Myocyte (in vitro differentiated cells): ENCODE data around the gene FERMT1. TPM values are rescaled to one million over a fixed set of nuclear protein-coding genes. Genes with fewer than 3 reads are reported as not detected.
"Not testable (repeated sequence)": the region's sequence is repeated elsewhere in the genome, so short reads cannot be mapped to it uniquely, and the experiment has no call there.

Experiments used
- DNase-seq: peaks from one replicate; pipeline ENCODE4 v3.0.0-alpha.2; 2012; ENCODE audit warnings: low read depth
- total RNA-seq: library from RNA; depleted of rRNA; stranded (reverse); fragments of >200 nt; gene quantifications from 2 replicates; pipeline ENCODE4 v1.2.3, GENCODE V29; 2014

FERMT1 gene
- total RNA-seq, 1 donor from 2014 or later, result 5.2 TPM

DNA sequence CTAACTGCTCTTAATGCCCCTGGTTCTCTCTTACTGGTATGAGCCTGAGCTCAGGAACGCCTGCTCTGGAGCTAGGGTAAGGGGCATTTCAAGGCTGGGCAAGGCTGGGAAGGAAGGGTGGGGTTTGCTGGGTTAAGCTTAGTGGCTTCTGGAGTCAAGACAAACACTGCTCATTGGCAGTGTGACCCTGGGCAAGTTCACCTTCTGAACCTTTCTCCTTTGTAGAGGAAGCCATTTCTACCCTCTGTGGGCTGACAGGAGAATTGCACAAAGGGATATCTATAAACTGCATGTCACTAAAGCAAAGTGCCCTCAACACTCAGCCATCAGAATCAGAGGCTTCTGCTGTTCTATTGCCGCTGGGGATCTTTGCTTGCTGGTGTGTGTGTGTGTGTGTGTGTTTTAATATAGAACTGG lies 48.7 kb downstream of the FERMT1 start:
- peak; percentile 71 for DNase-seq

DNA sequence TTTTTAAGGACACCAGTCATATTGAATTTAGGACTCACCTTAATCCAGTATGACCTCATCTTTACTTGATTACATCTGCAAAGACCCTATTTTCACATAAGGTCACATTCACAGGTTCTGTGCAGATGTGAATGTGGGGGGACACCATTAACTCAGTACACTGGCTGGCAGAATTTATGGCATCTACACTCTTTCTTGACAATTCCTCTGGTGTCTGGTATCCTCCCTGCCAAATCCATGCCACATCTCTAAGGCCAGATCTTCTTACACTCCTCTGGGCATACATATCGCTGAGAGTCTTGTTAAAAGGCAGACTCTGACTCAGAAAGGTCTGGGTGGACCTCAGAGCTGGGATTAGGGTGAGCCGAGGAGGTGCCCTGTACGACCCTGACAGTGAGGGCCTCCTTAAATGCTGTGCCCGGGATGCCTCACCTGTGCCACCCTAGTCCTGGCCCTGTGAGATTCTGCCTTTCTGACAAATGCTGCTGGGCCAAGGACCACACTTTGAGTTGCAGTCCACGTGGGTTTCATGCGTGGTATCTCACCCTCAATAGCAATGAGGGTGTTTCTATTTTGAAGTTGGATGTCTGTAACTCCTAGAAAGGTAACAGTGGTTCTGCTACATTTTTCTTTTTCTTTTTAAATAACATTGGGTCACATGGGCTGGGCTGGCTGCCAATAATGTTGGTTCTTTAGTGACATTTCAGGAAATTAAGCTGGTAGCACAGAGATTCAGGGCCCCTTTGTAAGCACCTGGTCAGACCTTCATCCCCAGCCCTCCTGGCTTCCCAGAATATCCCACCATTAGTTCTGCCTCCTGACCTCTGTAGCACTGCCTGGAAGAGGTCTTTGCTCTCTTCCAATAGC lies 51.8 kb downstream of the FERMT1 start:
- DNase-seq, result no peak

DNA sequence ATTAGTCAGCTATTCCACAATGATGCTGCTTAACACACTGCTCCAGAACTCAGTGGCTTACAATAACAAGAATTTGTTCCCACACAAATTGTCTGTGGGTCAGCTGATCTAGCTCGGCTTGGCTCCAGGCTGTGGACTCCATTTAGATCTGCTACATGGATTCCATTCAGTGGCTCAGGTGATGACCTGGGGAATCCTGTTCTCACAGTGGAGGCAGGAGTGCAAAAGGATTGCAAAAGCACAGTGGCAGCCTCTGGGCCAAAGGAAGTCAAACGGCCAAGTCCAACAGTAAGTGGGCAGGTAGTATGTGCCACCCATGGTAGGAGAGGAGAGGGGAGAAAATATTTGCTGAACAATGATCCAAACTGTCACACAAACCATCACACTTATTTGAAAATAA lies 53.2 kb downstream of the FERMT1 start:
- no peak for DNase-seq

DNA sequence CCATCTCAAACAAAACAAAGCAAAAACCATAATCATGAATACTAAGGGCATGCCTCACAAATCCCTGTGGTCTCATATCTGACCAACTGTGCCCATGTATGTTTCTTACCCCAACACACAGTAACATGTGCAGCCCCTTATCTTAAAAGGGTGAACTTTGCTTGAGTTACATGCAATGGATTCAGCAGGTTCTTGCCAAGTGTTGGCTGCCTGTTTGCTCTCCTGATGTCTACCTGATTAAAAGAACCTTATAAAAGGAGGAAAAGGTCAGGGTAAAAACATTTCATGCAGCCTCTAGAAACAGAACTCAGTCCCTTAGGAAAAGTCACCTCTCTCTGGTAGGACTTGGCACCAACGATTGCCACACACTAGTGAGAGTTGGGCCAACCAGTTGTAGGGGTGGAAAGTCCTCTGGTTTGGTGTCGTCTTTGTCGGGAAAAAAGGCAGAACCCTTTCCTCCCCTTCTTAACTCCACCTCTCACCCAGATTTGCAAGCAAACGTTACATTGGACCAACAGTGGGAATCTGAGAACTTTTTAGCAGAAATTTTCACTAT lies 55.0 kb downstream of the FERMT1 start:
- DNase-seq, result no peak

DNA sequence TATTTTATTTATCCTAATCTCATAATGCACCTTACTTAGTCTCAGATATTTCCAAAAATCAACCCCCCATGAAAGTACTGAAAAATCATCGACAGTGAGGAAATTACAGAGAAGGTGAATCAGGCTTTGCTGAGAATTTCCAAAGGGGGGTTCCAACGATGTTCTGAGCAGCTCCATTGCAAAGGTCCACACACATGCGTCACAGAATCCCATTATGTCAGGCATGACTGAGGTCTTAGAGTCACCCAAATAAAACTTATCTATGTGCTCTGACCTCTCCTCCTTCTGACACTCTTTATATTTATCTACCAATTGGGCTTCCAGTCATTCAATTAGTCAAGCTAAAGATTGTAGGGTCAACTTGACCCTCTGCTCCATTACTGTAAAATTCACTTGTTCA lies 56.2 kb downstream of the FERMT1 start:
- no peak for DNase-seq

DNA sequence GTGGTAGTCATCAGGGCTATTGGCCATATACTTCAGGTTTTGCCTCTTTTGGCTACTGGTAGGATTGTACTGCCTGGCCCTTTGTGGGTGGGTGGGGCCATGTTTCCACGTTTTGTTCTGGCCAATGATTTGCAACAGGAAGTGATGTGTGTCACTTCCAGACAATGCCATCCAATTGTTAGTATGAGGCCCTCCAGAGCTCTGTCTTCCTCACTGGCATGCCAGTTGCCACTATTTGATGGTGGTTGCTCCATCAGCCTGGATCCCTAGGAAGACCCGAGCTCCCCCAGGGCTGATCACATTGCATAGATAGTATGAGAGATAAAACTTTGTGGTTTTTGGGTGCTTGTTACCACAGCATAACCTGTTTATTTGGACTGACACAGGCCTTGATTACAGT lies 61.3 kb downstream of the FERMT1 start:
- no peak for DNase-seq

DNA sequence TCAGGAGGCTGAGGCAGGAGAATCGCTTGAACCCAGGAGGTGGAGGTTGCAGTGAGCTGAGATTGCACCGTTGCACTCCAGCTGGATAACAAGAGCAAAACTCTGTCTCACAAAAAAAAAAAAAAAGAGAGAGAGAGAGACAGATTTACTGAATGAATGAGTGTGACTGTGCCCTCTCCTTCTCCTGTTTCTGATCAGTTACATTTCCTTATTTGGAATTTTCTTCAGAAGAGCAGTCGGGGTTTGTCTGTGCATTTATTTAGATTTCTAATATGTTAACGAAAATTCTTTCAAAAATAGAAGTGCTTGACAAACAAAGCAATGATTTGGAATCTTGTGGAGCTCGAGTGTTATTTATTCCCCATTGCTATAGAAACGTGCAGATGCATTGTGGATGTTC lies 62.6 kb downstream of the FERMT1 start:
- no peak for DNase-seq

DNA sequence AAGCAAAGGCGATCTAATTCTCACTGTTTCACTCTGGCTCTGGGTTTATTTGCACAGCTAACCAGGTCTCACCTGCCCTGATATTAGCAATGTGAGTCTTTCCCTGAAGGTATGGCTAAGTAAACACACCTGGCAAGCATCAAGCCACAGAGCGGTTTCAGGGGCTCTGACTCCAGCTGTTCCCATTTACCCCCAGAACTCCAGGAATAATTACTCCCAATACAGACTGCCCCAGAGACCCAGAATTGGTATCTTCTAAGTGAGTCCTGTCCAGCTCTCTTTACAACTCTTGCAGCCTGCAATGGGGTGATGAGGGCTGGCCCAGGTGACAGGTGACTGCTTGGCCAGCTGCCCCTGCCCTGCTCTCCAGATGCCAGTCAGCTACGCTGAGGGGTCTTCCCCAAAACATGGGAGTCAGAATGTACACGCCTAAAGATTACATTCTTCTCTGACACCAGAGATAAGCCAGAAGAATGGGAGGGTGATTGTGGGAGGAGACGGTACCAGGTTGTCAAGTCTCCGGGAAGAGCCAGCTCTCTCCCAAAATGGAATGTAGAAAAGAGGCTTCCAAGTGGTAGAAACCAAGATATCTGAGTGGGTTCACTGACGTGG lies 64.0 kb downstream of the FERMT1 start:
- DNase-seq, result no peak

DNA sequence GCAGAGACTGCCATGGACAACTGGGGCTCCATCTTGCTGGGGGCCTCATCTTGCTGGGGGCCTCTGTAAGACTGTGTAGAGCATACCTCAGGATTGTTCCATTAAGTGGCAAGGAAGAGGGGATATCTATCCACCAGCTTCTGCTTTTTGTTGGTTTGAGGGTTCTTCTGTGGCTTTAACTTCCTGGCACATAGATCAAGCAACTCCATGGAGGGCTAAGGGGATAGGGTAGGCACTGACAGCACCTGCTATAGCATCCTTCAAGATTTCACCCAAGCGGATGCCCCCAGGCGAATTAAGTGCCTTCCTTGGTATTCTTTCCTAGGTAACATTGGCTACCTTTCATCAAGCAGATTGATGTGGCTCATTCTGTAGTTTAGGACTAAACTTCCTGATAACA lies 65.1 kb downstream of the FERMT1 start:
- no peak for DNase-seq

DNA sequence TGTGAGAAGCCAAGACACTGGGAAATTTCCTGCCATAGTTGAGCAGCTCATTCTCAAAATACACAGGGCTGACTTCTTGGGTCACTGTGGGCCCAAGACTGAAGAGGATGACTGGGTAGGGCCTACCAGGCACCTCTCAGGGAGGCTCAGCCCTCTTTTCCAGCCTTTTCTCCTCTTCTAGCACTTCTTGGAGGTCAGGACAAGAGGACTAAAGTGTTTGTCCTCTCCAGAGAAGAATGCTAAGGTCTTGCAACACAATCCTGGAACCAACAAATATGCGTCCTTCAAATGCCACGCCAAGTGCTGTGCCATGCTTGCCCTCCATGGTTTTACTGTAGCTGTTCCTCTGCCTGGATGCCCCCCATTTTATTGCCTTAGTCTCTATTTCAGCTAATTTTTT lies 65.7 kb downstream of the FERMT1 start:
- DNase-seq, result no peak

DNA sequence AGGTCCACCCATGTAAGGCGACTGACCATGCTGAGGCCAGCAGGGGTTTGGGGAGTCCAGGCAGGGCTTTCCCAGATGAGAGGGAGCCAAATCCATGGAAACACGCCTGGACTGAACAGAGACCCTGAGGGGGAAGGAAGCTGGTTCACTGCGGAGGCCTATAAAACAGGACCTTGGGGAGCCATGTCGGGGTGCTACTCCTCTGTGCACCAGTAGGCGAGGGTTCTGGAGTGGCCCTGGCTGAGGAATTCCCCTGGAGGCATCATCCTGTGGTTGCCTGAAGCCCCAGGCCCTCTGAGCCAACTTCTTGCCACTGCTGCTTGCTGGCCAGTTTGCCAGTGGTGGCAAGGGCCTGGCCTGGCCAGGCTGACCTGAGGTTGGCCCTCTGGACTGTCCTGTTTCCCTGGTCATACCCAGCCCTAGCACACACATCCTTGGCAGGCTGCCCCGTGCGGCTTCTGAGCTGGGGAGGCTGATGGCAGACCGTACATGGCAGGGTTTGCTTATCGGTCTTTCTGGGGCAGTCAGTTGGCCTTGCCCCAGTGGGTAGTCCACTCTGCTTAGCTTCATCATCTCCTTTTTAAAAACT lies 66.8 kb downstream of the FERMT1 start:
- DNase-seq, result no peak

DNA sequence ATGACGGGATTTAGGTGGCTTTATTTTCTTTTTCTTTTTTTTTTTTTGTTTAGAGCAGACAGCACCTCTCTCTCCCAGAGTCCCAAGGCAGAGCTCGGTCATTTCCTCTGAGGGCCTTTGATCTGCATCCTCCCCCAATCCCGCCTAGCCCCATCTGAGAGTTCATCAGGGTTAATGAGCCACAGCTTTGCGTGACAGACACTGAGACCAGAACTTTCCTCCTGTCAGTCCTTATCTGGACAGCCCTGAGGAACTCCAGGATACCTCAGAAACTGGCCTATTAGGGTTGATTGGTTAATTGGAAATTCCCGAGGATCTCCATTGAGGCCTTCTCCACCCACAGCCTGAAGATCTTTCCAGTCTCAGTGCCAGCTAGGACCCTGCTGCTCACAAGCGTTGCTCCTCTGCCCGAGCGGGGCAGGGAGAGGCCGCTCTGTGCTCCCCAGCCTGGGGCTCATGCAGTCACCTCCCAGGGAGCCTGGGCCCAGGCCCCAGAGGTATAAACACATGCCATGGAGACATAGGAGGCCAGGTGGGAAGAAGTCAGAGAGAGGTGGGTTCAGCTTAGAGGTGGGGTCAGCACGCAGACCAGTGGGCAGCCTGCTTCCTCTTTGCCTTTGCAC lies 67.6 kb downstream of the FERMT1 start:
- DNase-seq, result no peak

DNA sequence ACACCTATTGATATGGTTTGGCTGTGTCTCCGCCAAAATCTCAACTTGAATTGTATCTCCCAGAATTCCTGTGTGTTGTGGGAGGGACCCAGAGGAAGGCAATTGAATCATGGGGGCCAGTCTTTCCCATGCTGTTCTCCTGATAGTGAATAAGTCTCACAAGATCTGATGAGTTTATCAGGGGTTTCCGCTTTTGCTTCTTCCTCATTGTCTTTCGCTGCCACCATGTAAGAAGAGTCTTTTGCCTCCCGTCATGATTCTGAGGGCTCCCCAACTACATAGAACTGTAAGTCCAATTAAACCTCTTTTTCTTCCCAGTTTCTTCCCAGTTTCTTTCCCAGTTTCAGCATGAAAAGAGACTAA lies 68.2 kb downstream of the FERMT1 start:
- DNase-seq, result not testable (repeated sequence)

DNA sequence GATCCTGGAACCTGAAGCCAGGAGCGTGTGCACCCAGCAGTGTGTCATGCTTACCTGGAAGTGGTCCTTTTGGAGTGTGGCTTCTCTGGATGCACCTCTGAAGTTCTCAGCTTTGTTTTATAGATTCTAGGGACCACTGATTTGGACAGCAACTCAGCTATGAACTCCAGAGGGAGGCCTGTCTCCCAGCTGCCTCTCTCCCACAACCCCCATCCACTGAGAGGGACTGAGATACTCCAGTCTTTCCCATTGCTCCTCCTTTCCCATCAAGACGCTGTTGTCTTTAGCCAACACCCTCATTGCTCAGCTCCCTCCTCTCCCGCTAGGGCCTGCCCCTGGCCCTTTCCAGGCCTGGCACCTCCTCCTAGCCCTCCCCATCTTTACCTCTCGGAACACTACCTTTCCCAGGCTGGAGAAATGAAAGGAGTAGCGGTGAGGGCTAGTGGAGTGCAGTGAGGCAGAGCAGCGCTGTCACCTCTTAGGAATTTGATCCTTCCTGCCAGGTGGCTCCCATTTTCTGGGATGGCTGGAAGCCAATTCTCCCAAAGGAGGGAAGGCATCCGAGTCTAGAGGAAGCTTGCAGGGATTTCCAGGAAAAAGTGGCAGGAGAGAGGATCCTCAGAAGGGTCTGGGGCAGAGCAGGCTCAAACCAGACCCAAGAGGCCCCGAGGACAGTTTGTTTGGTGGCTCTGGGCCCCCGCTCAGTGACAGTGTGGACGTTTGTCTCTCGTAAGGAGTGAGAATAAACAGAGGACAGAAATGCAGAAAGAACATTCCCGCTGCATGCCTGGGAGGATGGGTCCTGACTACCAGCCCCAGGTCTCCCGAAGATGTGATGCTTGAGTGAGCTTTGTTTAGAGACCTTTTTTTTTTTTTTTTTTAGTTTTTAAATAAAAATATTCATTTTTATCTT lies 68.8 kb downstream of the FERMT1 start, which contains the start of gene LRRN4:
TSS of gene LRRN4 (minus strand) at position 285 of the 913 bp plus-strand sequence. CDS start 1,261 bp downstream, outside the sequence.
- peak; percentile 36 for DNase-seq

DNA sequence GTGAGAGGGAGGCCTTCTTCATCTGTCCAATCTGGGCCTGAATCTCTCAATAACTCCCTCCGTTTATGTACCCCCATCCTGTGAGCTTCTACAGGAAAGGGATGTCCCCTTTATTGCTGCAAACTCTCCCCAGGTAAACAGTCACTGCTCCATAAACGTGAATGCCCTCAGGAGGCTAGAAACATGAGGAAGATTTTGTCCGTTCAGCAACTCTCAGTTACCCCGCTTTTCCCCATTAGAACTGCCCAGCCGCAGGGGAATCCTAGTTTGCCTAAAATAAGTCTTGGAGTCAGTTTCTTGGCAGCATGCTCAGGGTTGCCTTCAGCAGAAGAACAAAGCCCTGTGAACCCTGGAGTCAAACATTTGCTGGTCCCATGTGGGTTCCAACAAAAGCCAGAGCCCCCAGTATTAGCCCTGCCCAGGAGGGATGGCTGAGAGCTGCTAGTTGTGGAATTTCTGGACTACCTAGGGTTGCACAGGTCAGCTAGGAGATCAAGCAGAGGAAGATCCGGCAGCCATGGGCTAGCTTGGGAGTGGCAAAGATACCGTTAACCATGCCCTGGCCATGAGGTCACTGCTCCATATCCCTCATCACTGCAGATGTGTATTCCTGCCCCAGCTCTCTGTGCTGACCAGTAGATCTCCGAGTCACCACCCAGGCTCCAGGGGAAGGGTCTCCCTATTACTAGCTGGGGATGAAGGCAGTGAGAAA lies 69.6 kb downstream of the FERMT1 start:
- no peak for DNase-seq

DNA sequence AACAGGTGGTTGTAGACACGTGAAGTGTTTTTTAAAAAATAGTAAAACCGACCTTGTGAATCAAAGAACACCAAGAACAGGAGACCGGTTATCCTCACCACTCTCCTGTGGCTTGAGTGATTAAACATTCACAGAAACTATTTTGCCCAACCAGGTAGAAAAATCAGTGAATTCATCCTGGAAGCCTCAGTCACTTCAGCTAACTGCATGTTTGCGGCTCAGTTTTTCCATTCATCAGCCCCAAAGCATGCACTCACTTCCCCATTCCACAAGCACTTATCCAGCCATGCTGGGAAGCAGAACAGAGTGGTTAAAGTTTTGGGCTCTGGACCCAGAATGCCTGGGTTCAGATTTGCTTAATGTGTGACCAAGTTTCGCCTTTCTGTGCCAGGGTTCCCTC lies 71.3 kb downstream of the FERMT1 start:
- no peak for DNase-seq

DNA sequence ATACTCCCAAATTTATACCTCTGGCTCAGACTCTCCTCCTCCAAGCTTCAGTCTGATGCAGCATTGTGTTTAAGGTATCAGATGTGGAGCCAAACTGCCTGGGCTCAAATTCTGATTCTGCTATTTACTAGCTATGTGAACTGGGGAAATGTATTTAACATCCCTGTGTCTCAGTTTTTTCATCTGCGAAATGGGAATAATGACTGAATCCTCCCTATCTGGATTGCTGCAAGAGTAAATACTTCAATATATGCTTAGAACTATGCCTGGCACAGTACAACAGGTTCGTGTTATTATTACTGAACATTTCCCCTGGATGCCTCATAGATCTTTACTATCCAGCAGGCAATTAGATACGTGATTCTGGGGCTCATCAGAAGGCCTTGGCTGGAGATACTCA lies 74.4 kb downstream of the FERMT1 start:
- DNase-seq, result no peak

DNA sequence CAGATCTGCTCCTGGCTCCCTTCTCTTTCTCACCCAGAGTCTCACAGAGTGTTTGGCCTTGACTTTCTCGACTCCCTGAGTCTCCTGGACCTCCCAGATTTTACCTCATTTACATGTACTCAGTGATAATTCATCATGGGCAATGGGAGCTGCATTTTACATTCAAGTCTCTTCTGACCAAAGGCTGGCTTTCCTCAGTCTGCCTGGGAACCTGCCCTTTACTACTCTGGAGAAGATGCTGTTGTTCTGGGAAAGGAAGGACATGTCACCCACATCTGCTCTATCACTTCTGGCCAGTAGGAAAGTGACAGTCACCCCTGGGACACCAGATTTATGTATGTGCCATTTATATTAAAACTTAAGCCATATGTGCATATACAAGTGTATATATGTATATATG lies 76.4 kb downstream of the FERMT1 start:
- DNase-seq, result no peak

DNA sequence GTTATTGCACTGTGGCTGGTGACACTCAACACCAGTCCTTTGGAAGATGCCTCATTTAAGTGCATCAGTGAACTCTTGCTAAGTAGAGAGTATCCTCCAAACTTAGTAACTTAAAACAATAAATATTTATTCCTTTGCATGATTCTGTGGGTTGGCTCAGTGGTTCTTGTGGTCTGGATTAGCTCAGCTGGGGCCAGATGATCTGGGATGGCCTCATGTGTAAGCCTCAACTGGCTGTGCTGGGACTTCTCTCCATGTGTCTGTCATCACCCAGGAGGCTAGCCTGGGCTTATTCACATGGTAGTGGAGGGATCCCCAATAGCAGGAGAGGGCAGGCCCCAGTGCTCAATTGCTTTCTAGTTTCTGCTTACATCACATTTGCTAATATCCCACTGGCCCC lies 77.3 kb downstream of the FERMT1 start:
- peak; percentile 89 for DNase-seq

DNA sequence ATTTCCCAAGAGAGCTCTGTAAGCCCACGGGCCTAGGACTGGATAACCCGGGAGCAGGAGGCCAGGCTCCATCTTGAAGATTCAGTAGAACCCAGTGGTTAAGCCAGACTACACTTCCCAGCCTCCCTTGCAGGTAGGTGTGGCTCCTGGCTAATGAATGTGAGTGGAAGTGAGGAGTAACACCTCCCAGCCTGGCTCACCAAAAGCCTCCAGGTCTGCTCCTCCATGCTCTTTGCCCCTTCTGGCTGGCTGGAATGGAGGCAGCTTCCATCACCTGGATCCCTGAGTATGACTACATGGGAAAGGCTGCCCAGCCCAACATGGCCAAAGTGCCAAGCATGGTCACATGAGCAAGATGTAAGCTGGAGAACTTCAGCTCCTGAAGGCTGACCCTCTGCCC lies 78.7 kb downstream of the FERMT1 start:
- no peak for DNase-seq
